Pancreas (tissue), 10 donors: Measurements from ENCODE around the gene HPN. TPM values are rescaled to one million over a fixed set of nuclear protein-coding genes. Genes with fewer than 3 reads are reported as not detected.

Experiments
- ATAC-seq, 4 donors: fragments of 200-7000 bp; cut with Tn5 transposase; one replicate each; pipeline versions ENCODE4 v1.8.0 to v1.9.1; 2020; ENCODE audit warnings: mild to moderate bottlenecking in 4 of 4, moderate library complexity in 4 of 4
- DNase-seq, 6 donors: peaks; one replicate each; pipeline ENCODE4 v3.0.0-alpha.2; 2020
- FAIRE-seq: peaks from 2 replicates; lab custom pipeline; 2012; peaks lifted over from hg19 to GRCh38; lab: Jason Lieb, UNC
- H3K27ac ChIP-seq, 4 donors: fragments of 200-600 bp; sonication (generic); 1 replicate in 3 of 4; 2 replicates in 1 of 4; pipeline versions ENCODE4 v1.5.0 to v1.8.0; 2020
- H3K27me3 ChIP-seq, 4 donors: fragments of 200-600 bp; one replicate each; pipeline ENCODE4 v1.8.0; 2021
- H3K36me3 ChIP-seq, 3 donors: fragments of 200-600 bp; sonication (generic) in 1 of 3; one replicate each; pipeline versions ENCODE4 v1.5.0 to v1.8.0; 2020 to 2021
- H3K4me1 ChIP-seq, 3 donors: fragments of 200-600 bp; one replicate each; pipeline ENCODE4 v1.8.0; 2021
- H3K4me3 ChIP-seq, 4 donors: fragments of 200-600 bp; sonication (generic) in 2 of 4; one replicate each; pipeline versions ENCODE4 v1.5.0 to v1.8.0; 2020 to 2021
- H3K9me3 ChIP-seq, 4 donors: fragments of 200-600 bp; one replicate each; pipeline ENCODE4 v1.8.0; 2021
- CTCF ChIP-seq, 4 donors: fragments of 200-600 bp; sonication (generic) in 3 of 4; IDR thresholded peaks; one replicate each; pipeline versions ENCODE4 v1.5.0 to v1.8.0; 2021; ENCODE audit warnings: antibody characterized with exemption in 4 of 4
- WGBS, 2 donors: extraction: QIAGEN DNeasy Blood & Tissue Kit; methylation state at CpG; one replicate each; pipeline ENCODE4 v1.1.7; 2013; 5-methylcytosine and 5-hydroxymethylcytosine counted together
- intact Hi-C, 3 donors: fragments of 100-400 bp; cut with DNase I; formaldehyde crosslinking; loops; one replicate each; pipeline versions ENCODE4 v1.11.1 to v1.14.2; 2022
- polyA plus RNA-seq, 2 donors: library from polyadenylated mRNA; stranded (reverse); fragments of 200-250 nt; gene quantifications; one replicate each; pipeline ENCODE4 v1.2.3, GENCODE V29; 2013
- total RNA-seq, 6 donors: library from RNA; stranded (reverse); fragmentation: NEBNext Ultra II Directional in 4 of 6; extraction: Animal tissue kit (Norgen Biotek cat#: 25700) in 4 of 6; gene quantifications; one replicate each; pipeline versions ENCODE4 v1.2.1 to v1.2.4, GENCODE V29; 2021 to 2023
- donor health status: healthy with polysubstance abuse.
- donor health status: DM: no; HTN: no; CAD: no; lungs with moderate emphysema.
- donor health status: DM: no; HTN: no; CAD: no.
- donor health status: control.
- donor health status: control.
- donor health status: Bipolar disorder and iron deficiency.
- donor health status: DM: yes; HTN: yes; CAD: no.
- donor health status: DM: no; HTN: no; CAD: no.
- donor health status: DM: no; HTN: no; CAD: no.
- donor health status: DM: yes; HTN: yes; CAD: no.

Gene HPN
- total and polyA plus RNA-seq, 8 donors = 93.0 to 238 (median 124) TPM

GRCh38 chr19:35115177-35115951 is 73.8 kb downstream of the HPN start, which contains the start of gene FXYD3:
Gene FXYD3, plus strand, starts transcription at chr19:35115823. Its CDS starts 3,554 bp downstream, at chr19:35119377.
- H3K9me3 ChIP-seq = no peaks in the 10 kb centered on the region
- no peak for TF ChIP-seq CTCF (IDR thresholded peaks at IDR 0.05)
- peak in 1 of 6 donors; percentile 45 for DNase-seq
- WGBS, 2 donors = 27 to 29% methylated on average over 14 of the region's 14 CpGs
- H3K36me3 ChIP-seq = no peaks in the 10 kb centered on the region
- FAIRE-seq = no peak
- H3K4me3 ChIP-seq = peak within 1 kb of the TSS; percentile 0 to 44 (median 22)
- H3K27ac ChIP-seq = peak within 1 kb of the TSS in 2 of 4 donors; percentile 11 to 28
- intact Hi-C loops = no loop called here
- H3K27me3 ChIP-seq = no peaks in the 10 kb centered on the region
- peaks cover 0 to 3% (median 0%) of the 10 kb centered on the region in 3 donors for H3K4me1 ChIP-seq
- ATAC-seq = peak; percentile 13 to 45 (median 29)

Other genes starting within 250 kb of the HPN start
- gene ZNF30, start 114.8 kb upstream of the HPN start, total RNA-seq = 1 to 10 TPM; 1.1 to 3.1 (median 2.2) TPM
- 1 to 10 TPM; 2.8 to 3.1 TPM for gene ZNF30, start 114.8 kb upstream of the HPN start, polyA plus RNA-seq
- 1 to 10 TPM; 1.5 to 6.4 (median 2.6) TPM for gene ZNF792, start 77.5 kb upstream of the HPN start, total RNA-seq
- gene ZNF792, start 77.5 kb upstream of the HPN start, polyA plus RNA-seq = 1 to 10 TPM; 1.0 to 1.6 TPM
- gene GRAMD1A, start 41.4 kb upstream of the HPN start, total RNA-seq = 10 to 100 TPM; 47.3 to 97.2 (median 87.4) TPM
- 100 to 1,000 TPM in 1 of 2 donors, 10 to 100 TPM in 1; 49.7 to 137 TPM for gene GRAMD1A, start 41.4 kb upstream of the HPN start, polyA plus RNA-seq
- 10 to 100 TPM in 1 of 6 donors, 1 to 10 TPM in 5; 2.9 to 11.0 (median 4.4) TPM for gene SCN1B, start 11.3 kb upstream of the HPN start, total RNA-seq
- 10 to 100 TPM; 14.0 to 15.1 TPM for gene SCN1B, start 11.3 kb upstream of the HPN start, polyA plus RNA-seq
- gene FXYD3, start 74.1 kb downstream of the HPN start, total RNA-seq = 10 to 100 TPM; 12.2 to 33.4 (median 16.7) TPM
- 10 to 100 TPM; 33.9 to 59.1 TPM for gene FXYD3, start 74.1 kb downstream of the HPN start, polyA plus RNA-seq
- gene LGI4, start 93.3 kb downstream of the HPN start, total RNA-seq = 1 to 10 TPM in 5 of 6 donors, under 1 TPM in 1; 0.38 to 2.5 (median 1.7) TPM
- 10 to 100 TPM in 1 of 2 donors, 1 to 10 TPM in 1; 8.0 to 17.9 TPM for gene LGI4, start 93.3 kb downstream of the HPN start, polyA plus RNA-seq
- gene FXYD1, start 97.1 kb downstream of the HPN start, total RNA-seq = 1 to 10 TPM; 2.8 to 6.8 (median 4.6) TPM
- 10 to 100 TPM in 1 of 2 donors, 1 to 10 TPM in 1; 9.3 to 16.1 TPM for gene FXYD1, start 97.1 kb downstream of the HPN start, polyA plus RNA-seq
- gene FXYD7, start 101.5 kb downstream of the HPN start, total RNA-seq = under 1 TPM in 1 of 6 donors, not detected in 5; 0.23 TPM
- under 1 TPM in 1 of 2 donors, not detected in 1; 0.61 TPM for gene FXYD7, start 101.5 kb downstream of the HPN start, polyA plus RNA-seq
- gene FXYD5, start 113.0 kb downstream of the HPN start, total RNA-seq = 10 to 100 TPM in 3 of 6 donors, 1 to 10 TPM in 3; 2.6 to 34.1 (median 9.2) TPM
- 100 to 1,000 TPM in 1 of 2 donors, 10 to 100 TPM in 1; 31.9 to 101 TPM for gene FXYD5, start 113.0 kb downstream of the HPN start, polyA plus RNA-seq
- not detected for gene FAM187B, start 187.0 kb downstream of the HPN start, total RNA-seq
- gene FAM187B, start 187.0 kb downstream of the HPN start, polyA plus RNA-seq = not detected
- 100 to 1,000 TPM in 1 of 6 donors, 10 to 100 TPM in 5; 51.6 to 103 (median 67.0) TPM for gene LSR, start 207.3 kb downstream of the HPN start, total RNA-seq
- gene LSR, start 207.3 kb downstream of the HPN start, polyA plus RNA-seq = 10 to 100 TPM; 46.1 to 67.5 TPM
- gene USF2, start 227.2 kb downstream of the HPN start, total RNA-seq = 10 to 100 TPM; 46.4 to 84.9 (median 59.8) TPM
- 100 to 1,000 TPM; 106 to 112 TPM for gene USF2, start 227.2 kb downstream of the HPN start, polyA plus RNA-seq
- 10 to 100 TPM in 1 of 6 donors, 1 to 10 TPM in 4, under 1 TPM in 1; 0.69 to 10.2 (median 2.2) TPM for gene HAMP, start 240.8 kb downstream of the HPN start, total RNA-seq
- 100 to 1,000 TPM in 1 of 2 donors, 10 to 100 TPM in 1; 24.5 to 138 TPM for gene HAMP, start 240.8 kb downstream of the HPN start, polyA plus RNA-seq